K562 (cell line): ENCODE data around the gene PPP2R1A. TPM values are rescaled to one million over a fixed set of nuclear protein-coding genes. Genes with fewer than 3 reads are reported as not detected.

ENCODE experiments used
- E2F4 ChIP-seq: sonication (generic); formaldehyde crosslinking; IDR thresholded peaks from 2 replicates; pipeline ENCODE4 v1.8.0; 2022; ENCODE audit warnings: mild to moderate bottlenecking, low read depth, missing genetic modification reagents
- ELF2 ChIP-seq: fragments of 250-450 bp; sonication (Bioruptor Pico); IDR thresholded peaks from 2 replicates; pipeline ENCODE4 v1.5.0; 2021; ENCODE audit warnings: mild to moderate bottlenecking
- FOXA3 ChIP-seq, 2 experiments: fragments of 450-650 bp in 1 of 2; sonication (generic) in 1 of 2; formaldehyde crosslinking; IDR thresholded peaks in 1 of 2; conservative IDR thresholded peaks in 1 of 2; 2 replicates each; pipeline versions ENCODE4 v1.4.0 to v1.8.0; 2020 to 2022; ENCODE audit warnings: mild to moderate bottlenecking in 2 of 2, missing genetic modification reagents in 1 of 2
- IRF2 ChIP-seq: sonication (generic); formaldehyde crosslinking; IDR thresholded peaks from 2 replicates; pipeline ENCODE4 v1.8.1; 2022; ENCODE audit warnings: mild to moderate bottlenecking, missing genetic modification reagents
- JUNB ChIP-seq: fragments of 450-650 bp; formaldehyde crosslinking; conservative IDR thresholded peaks from 2 replicates; pipeline ENCODE4 v1.4.0; 2020; ENCODE audit warnings: mild to moderate bottlenecking
- KDM4B ChIP-seq, 2 experiments: fragments of 450-650 bp in 1 of 2; sonication (generic) in 1 of 2; IDR thresholded peaks; 2 replicates each; pipeline ENCODE4 v1.6.1; 2016 to 2017; ENCODE audit warnings: borderline replicate concordance in 2 of 2, antibody characterized with exemption in 1 of 2, low read depth in 1 of 2, mild to moderate bottlenecking in 1 of 2
- OTX1 ChIP-seq: fragments of 450-650 bp; formaldehyde crosslinking; IDR thresholded peaks from 2 replicates; pipeline ENCODE4 v1.4.0; 2022; ENCODE audit warnings: mild to moderate bottlenecking
- PHF20 ChIP-seq: fragments of 450-650 bp; IDR thresholded peaks from 2 replicates; pipeline ENCODE4 v1.6.1; 2018; ENCODE audit not compliant: partially characterized antibody
- POLR2A ChIP-seq: fragments of 450-650 bp; conservative IDR thresholded peaks from 2 replicates; pipeline ENCODE4 v1.6.1; 2016
- PTTG1 ChIP-seq: fragments of 450-650 bp; IDR thresholded peaks from 2 replicates; pipeline ENCODE4 v1.6.1; 2016; ENCODE audit warnings: low read depth, mild to moderate bottlenecking, missing genetic modification characterization, missing compliant biosample characterization
- RBM25 ChIP-seq: fragments of 200-400 bp; formaldehyde crosslinking; IDR thresholded peaks from 2 replicates; pipeline ENCODE4 v1.6.1; 2018; ENCODE audit warnings: low read length, low read depth, moderate library complexity; ENCODE audit not compliant: severe bottlenecking
- SIRT6 ChIP-seq: IDR thresholded peaks from one replicate; pipeline ENCODE4 v1.6.1; 2012; ENCODE audit warnings: low read depth, mild to moderate bottlenecking, control low read depth, inconsistent platforms, low read length, moderate library complexity
- SMARCE1 ChIP-seq: fragments of 450-650 bp; IDR thresholded peaks from 2 replicates; pipeline ENCODE4 v1.7.1; 2016; ENCODE audit warnings: mild to moderate bottlenecking
- STAT5B ChIP-seq: fragments of 250-450 bp; sonication (Bioruptor Pico); IDR thresholded peaks from 2 replicates; pipeline ENCODE4 v1.8.0; 2021; ENCODE audit warnings: mild to moderate bottlenecking, inconsistent platforms
- TCF15 ChIP-seq: fragments of 250-450 bp; sonication (Bioruptor Pico); IDR thresholded peaks from 2 replicates; pipeline ENCODE4 v1.8.0; 2022; ENCODE audit warnings: moderate library complexity, mild to moderate bottlenecking, inconsistent platforms
- TFAP4 ChIP-seq: sonication (generic); formaldehyde crosslinking; IDR thresholded peaks from 2 replicates; pipeline ENCODE4 v1.8.0; 2022; ENCODE audit warnings: missing genetic modification reagents, mild to moderate bottlenecking, moderate library complexity, borderline replicate concordance
- TSC22D4 ChIP-seq: fragments of 450-650 bp; IDR thresholded peaks from 2 replicates; pipeline ENCODE4 v1.6.1; 2016; ENCODE audit warnings: missing genetic modification characterization, missing biosample characterization, control low read depth
- U2AF1 ChIP-seq: fragments of 200-400 bp; formaldehyde crosslinking; optimal IDR thresholded peaks from 2 replicates; pipeline ENCODE3; 2017; ENCODE audit warnings: mild to moderate bottlenecking, low read depth, low read length, moderate library complexity
- YY1 ChIP-seq, 3 experiments: IDR thresholded peaks; 2 replicates each; pipeline ENCODE4 v1.6.1; 2011; ENCODE audit warnings: low read length in 2 of 3, mild to moderate bottlenecking in 2 of 3, moderate library complexity in 2 of 3, borderline replicate concordance in 1 of 3, control low read depth in 1 of 3, low read depth in 1 of 3; ENCODE audit not compliant: insufficient read depth in 3 of 3, insufficient replicate concordance in 2 of 3, control insufficient read depth in 1 of 3, insufficient read length in 1 of 3; ENCODE audit errors: extremely low read depth in 1 of 3
- ZBTB8A ChIP-seq: fragments of 450-650 bp; IDR thresholded peaks from 2 replicates; pipeline ENCODE4 v1.6.1; 2018; ENCODE audit warnings: mild to moderate bottlenecking, moderate library complexity; ENCODE audit not compliant: partially characterized antibody
- ZC3H11A ChIP-seq: IDR thresholded peaks from 2 replicates; pipeline ENCODE4 v1.6.1; 2012; ENCODE audit warnings: low read depth, low read length, improper control_type of control experiment
- ZC3H8 ChIP-seq: fragments of 450-650 bp; IDR thresholded peaks from 2 replicates; pipeline ENCODE4 v1.6.1; 2017
- ZNF212 ChIP-seq: fragments of 450-650 bp; formaldehyde crosslinking; IDR thresholded peaks from 2 replicates; pipeline ENCODE4 v1.4.0; 2020; ENCODE audit warnings: mild to moderate bottlenecking
- ZNF395 ChIP-seq: fragments of 200-800 bp; sonication (Bioruptor generic); IDR thresholded peaks from 2 replicates; pipeline ENCODE4 v1.6.1; 2017; ENCODE audit warnings: missing genetic modification characterization, missing compliant biosample characterization
- polyA plus RNA-seq, 8 experiments: library from polyadenylated mRNA; depleted of rRNA in 4 of 8; stranded (reverse) in 5 of 8; unstranded in 3 of 8; fragments of >200 nt; fragmentation: Nextera tagmentation in 2 of 8; fragmentation: Illumina TruSeq in 1 of 8; extraction: Ambion mirVana in 2 of 8; extraction: Trizol in 1 of 8; gene quantifications; 2 replicates each; pipeline versions ENCODE4 v1.2.1 to v1.2.3, GENCODE V29; 2011 to 2014; ENCODE audit warnings: inconsistent platforms in 1 of 8, missing spikeins in 1 of 8
- total RNA-seq, 7 experiments: library from RNA; depleted of rRNA in 6 of 7; stranded (reverse); fragments of >200 nt in 6 of 7; fragmentation: Illumina TruSeq in 2 of 7; extraction: Trizol in 2 of 7; gene quantifications; 2 replicates each; pipeline versions ENCODE4 v1.2.1 to v1.2.3, GENCODE V29; 2011 to 2021; ENCODE audit warnings: low replicate concordance in 1 of 7

The PPP2R1A gene
- total and polyA plus RNA-seq, 9 of the 15 experiments (the other 6 are each of a cell fraction or from before 2014, with no cell fraction given): 10.1 to 211 (median 70.1) TPM

GRCh38 chr19:52269338-52270261 lies 79.7 kb downstream of the PPP2R1A start, which contains the start of gene ZNF766 (continued):
- TF ChIP-seq KDM4B (IDR thresholded peaks at IDR 0.05; ENCODE audit: borderline replicate concordance in 2 of 2, low read depth in 1 of 2) (peak in 1 of 2 experiments; percentile 53; a peak in 1 of 4 replicates), ZC3H11A (no peak), ELF2 (CRISPR knock-in tag) (peak; percentile 97), SIRT6 (no peak), OTX1 (CRISPR knock-in tag) (0 out of 2 replicates have a peak, but pooled peaks have one; percentile 8), E2F4 (CRISPR knock-in tag) (no peak; the same call in 1 of the 2 replicates), ZC3H8 (no peak), POLR2A (peak; percentile 88), SMARCE1 (peak; percentile 28; the same call in 1 of the 2 replicates), YY1 (IDR thresholded peaks at IDR 0.05; ENCODE audit: borderline replicate concordance in 1 of 3, control insufficient read depth in 1 of 3, extremely low read depth in 1 of 3, insufficient read depth in 3 of 3, insufficient read length in 1 of 3, insufficient replicate concordance in 2 of 3, low read depth in 1 of 3, low read length in 2 of 3) (peak; percentile 39 to 67 (median 55)), IRF2 (CRISPR knock-in tag) (no peak), TCF15 (CRISPR knock-in tag) (no peak), STAT5B (no peak), RBM25 (peak; percentile 39), ZNF212 (CRISPR knock-in tag) (no peak), ZBTB8A (no peak), PHF20 (peak; percentile 70), U2AF1 (no peak), ZNF395 (CRISPR knock-in tag) (no peak), FOXA3 (CRISPR knock-in tag; conservative IDR thresholded peaks at IDR 0.05 in 1 of 2, IDR thresholded peaks at IDR 0.05 in 1 of 2) (no peak), TFAP4 (CRISPR knock-in tag) (peak; percentile 67; the same call in 1 of the 2 replicates), JUNB (no peak), TSC22D4 (tag) (no peak), PTTG1 (tag) (no peak)
